SKM-1 treated with dmso at 0.1 percent for 144 hours (cell line): ENCODE data around the gene CKS1B.
"Not testable (repeated sequence)": the region's sequence is repeated elsewhere in the genome, so short reads cannot be mapped to it uniquely, and the experiment has no call there.

ENCODE experiments used
- DNase-seq: peaks from one replicate; lab custom pipeline; 2025; ENCODE audit not compliant: unreplicated experiment; lab: John Stamatoyannopoulos, UW

CKS1B gene

DNA sequence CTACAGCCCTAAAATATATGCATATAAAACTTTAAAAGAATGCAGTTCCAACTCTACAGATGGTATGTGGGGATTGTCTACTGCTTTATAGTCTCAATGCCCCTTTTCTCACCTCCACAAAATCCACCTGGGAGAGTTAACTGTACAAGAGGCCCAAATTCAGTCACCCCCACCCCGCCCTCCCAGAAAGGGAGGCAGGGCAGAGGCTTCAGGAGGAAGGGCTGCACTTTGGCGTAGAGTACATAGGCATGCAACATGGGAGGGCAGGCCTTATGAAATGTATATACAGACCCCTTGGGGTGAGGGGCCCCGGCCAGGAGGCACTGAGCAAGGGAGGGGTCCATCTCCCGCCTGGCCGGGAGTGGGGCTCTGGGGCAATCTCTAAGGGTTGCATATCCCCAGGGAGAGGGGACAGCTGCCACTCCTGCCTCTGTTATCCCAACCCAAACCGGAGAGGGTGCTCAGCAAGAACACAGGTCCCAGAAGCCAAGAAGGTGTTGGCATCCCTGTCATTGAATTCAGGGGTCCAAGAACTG, 11.6 kb upstream of the CKS1B start:
- DNase-seq, result no peak

DNA sequence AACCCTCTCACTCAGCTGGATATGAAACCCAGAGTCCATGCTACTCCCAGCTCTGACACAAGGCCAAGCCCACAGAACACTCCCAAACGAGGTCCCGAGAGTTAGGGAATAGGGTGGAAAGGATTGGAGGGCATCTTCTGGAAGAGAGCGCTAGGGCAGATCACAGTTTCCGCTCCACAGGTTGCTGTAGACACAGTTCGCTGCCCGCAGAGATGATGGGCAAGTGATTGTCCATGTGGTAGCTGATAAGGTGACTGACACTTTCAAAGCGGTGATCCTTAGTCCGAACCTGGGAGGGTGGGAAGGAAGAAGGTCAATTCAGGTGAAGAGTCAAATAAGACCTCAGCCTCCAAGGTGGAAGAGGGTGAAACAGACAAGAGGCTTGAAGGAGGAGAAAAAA, 10.8 kb upstream of the CKS1B start:
- DNase-seq, result no peak

DNA sequence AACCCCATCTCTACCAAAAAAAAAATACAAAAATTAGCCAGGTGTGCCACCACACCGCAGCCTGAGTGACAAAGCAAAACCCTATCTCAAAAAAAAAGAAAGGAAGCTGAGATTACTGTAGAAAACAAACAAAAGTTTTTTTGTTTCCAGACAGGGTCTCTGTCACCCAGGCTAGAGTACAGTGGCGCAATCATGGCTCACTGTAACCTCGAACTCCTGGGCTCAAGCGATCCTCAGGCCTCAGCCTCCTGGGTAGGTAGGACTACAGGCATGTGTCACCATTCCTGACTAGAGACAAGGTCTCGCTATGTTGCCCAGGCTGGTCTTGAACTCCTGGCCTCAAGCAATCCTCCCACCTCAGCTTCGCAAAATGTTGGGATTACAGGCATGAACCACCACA, 10.1 kb upstream of the CKS1B start:
- DNase-seq, result no peak

DNA sequence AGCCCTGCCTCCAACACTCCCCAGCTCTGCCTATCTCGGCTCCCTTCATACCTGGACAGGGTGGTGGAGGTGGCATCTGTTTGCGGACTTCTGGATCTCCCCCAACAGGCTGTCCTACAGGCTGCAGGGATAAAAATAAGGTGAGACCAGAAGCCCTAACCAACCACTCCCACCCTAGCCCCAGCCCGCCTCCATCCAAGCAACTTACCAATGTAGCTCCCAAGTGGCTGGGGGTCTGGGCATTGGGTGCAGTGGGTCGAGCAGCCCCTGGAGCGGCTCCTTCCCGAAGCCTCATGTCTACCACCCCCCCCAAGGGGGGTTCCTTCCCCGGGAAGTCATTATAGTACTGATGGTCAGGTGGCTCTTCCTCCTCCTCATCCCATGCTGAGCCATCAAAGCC, 8.4 kb upstream of the CKS1B start:
- DNase-seq, result no peak

DNA sequence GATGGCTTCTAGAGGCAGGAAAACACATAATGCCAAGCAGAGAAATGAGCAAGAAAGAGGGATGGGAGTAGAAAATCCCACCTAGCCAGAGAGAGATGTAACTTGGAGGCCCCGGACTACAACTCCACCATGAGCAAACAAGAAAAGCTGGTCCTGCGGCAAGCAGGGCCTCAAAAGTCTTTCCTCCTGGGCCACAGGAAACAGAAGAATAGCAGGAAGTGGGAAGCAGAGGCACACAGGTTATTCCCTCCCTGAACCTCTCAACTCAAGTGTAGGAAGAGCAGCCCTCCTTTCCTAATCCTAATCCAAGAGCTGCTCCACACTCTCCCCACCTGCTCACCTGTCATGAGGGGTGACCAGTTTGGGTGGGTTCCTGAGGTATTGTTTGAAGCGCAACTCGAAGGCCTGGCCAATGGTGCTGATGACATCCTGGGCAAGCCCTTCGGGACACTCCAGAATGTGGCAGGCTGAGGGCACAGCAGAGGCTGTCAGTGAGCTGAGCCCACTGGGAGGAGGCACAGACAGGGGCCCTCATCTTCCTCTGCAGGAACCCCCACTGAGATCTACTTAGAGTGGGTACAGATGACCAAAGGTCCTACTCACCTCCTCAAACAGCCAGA, 7.0 kb upstream of the CKS1B start:
- no peak for DNase-seq

DNA sequence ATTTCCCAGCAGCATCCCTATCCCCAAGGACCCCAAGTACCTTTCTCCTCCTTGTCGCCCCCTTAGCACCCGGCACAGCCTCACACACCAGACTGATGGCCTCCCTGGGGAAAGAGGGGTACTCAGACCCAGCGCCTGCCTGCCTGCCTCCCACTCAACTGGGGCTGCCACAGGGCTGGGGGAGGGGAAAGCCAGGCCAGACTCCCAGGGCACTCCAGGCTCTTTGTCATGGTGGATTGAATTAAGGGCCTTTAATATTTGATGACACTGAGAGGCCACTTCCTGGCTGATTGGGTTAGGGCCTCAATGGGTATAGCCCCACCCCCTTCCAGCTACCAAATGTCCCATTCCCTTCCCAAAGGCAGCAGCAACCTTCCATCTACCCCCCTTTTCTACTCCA, 5.8 kb upstream of the CKS1B start:
- no peak for DNase-seq

DNA sequence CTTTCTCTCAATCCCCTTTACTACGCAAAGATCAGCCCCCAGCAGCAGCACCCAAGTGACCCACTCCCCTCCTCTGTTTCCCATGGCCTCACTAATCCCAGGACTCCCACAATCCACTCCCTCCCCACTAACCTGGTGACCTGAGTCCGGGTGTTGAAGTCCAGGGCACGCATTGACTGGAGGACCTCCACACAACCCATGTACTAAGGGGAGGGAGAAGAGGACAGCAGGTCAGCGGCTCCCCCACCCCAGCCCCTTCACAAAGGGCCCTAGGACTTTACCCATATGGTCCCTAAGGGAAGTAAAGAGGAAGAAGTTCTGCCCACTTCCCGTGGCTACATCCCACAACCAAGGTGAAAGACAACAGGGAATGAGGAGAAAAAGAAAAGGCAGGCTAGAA, 5.2 kb upstream of the CKS1B start:
- DNase-seq, result no peak

DNA sequence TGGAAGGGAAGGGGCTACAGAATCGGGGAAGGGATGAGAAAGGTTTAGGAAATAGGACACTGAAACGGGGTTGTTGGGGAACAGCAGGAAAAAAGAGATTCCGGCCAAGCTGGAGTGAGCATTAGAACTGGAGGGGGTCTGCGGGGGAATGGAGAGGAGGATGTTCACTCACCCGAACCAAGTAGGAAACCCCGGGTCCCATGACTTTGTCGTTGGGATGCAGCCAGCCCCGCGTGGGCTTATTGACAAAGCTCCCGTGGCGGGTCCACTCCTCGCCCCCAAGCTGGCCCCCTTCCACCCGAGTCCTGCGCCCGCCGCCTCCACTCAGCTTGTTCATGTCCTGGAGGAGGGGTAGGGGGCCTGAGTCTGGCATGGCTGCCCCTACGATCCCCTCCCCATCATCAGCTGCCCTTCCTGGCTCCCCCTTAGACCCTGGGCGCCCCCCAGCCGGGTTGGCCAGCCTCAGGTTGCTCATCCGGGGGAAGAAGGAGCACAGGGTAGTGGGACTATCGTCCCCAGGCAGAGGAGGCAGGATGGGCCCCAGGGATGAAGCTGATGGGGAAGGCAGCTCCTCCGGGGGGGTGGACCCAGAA, 4.5 kb upstream of the CKS1B start:
- DNase-seq, result no peak

DNA sequence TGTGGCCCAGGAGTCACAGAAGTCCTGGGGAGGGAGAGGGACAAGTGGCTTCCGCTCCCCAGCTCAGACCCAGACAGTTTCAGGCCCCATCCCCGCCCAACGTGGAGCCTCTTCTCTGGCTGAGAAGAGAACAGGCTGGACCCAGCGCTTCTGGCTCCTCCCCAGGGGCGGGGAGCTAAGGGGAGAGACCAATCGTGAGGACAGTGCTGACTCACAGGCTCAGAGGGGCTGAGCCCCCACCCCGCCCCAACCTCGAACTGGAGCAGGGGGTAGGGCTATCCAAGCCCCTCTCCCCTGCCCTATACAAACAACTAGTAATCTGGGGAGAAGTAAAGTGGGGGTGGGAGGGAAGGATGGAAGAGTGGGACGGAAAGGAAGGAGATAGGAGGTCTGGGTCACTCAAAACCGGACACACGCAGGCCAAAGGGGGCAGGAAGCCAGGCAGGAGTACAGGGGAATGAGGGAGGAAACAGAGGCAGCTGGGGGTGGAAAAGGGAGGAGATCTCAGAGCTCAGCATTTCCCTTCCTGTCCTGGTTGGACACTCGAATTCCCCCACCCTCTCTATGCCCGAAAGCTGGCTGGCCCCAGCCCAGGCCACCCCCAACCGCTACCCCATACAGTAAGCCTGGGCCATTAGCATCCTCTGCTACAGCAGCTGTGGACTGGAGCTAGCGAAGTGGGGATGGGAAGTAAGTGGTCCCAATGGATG, 3.7 kb upstream of the CKS1B start, which contains the start of gene SHC1:
SHC1 (minus strand) TSS at position 117 of the 710 bp plus-strand sequence. CDS start 221 bp downstream, outside the sequence.
- DNase-seq, result no peak

DNA sequence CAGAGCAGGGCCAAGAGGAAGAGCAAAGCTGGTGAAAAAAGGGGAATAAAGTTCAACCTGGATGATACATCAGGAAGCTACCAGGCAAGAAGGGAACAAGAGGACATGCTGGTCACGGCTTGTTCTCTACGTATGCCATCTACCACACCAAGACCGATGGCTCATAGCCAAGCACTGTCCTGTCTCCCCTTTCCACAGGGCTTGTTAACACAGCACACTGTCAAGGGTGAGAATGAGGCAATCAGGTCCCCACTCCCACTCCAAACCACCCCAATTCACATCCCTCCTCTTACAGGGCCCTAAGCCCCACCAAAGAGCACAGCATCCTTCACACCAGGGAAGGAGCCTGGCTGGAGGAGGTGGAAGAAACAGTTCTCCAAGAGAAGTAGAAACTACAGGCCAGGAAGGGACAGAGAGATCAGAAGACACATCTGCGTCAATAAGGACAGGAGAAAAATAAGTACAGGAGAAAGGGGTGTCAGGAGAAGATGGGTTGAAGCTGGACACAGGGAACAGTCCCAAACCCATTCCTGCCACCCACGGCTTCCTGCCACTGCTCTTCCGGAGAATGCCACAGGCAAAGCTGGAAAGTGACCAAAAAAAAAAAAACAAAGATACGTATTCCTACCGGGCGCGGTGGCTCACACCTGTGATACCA, 3.0 kb upstream of the CKS1B start:
- DNase-seq, result no peak

DNA sequence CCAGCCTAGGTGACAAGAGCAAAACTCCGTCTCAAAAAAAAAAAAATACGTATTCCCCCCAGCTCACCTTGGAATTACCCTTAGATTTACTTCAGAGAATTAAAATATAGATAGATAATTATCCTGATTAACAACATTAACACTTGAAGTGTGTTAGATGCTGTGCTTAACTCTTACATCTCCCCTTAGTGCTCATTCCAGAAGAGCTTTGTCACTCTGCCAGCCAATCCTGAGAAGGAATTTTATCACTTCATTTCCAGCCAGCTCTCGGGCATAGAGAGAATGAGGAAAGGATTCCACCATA, 2.3 kb upstream of the CKS1B start:
- DNase-seq, result no peak

DNA sequence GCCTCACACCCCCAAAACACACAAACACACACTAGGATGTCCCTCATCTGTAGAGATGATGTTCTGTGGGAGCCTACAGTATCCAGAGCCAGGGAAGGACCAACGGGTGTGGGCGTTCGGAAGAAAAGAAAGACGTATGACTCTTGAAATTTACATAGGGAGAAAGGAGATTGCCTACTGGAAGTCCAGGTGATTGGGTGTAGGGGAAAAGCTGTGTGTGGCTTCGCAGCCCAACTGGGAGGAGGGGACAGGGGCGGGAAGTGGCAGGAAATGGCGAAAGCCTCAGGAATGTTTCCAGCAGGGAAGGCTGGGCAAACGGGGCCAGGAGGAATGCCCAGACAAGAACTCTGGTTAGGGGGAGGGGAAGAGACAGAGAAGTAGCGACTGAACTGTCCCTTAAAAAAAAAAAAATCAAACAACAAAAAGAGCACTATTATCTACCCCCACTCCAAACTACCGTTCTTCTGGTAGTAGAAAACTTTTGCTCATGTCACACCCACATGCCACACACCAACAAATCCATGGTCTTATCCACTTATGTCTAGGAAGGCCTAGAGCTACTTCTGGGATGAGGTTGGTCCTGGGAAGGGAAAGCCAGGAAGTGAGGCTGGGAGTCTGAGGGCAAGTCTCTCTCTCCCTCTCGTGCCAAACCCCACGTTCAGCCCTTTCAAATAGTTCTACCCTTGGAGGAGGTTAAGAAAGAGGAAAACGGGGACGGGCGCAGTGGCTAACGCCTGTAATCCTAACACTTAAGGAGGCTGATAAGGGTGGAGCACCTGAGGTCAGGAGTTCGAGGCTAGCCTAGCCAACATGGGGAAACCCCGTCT, 1.8 kb upstream of the CKS1B start:
- DNase-seq, result no peak

DNA sequence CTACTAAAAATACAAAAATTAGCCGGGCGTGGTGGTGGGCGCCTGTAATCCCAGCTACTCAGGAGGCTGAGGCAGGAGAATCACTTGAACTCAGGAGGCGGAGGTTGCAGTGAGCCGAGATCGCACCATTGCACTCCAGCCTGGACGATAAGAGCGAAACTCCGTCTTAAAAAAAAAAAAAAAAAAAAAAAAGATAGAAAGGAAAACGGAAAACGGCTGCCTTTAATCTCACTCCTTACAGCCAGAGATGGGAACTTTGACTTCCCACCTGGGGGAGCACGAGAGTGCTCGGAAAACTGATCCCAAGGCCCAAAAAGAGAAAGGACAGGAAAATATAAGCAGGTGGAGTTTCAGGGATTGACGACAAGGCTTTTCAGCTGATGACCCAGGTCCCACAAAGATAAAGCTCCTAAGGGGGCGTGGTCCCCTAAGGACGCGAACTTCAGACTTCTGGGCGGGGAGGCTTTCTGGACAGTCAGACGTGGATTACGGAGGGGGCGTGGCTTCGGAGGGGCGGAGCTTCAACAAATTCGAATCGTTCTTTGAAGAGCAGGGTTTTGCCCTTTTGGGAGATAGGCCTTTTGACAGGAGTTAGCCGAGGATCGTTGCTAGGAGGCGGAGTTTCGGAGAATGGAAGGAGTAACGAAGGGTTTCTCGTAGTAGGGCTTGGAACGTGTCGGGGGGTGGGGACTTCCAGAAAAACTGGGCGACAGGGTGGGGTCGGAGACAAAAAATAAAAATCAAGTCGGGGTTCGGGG, 958 bp upstream of the CKS1B start:
- DNase-seq, result peak; percentile 98

DNA sequence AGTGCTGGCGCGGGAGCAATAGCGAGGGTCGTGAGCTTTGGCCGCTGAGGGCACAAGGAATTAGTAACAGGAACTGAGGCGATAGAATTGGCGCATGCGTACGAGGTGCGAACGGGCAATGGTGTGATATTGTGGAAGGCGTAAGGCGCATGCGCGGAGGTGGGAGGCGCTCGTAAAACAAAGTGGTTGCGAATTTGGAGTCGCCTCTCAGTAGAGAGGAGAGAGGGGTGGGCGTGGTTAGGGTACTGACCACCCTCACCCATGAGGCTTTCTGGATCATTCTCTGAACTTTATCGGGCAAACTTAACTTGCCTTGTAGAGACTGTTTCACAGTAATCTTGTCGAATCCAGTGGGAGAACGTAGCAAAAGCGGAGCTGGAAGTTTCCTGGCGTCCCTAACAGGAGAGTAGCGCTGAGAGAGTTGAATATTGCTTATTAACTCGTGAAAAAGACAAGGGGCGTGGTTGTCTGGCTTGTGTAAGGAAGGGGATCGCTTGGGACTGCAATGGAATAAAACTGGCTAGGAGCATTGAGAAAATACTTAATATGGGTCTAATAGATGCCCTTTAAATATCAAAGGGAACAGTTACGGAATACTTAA, 427 bp downstream of the CKS1B start:
- DNase-seq, result peak; percentile 99

DNA sequence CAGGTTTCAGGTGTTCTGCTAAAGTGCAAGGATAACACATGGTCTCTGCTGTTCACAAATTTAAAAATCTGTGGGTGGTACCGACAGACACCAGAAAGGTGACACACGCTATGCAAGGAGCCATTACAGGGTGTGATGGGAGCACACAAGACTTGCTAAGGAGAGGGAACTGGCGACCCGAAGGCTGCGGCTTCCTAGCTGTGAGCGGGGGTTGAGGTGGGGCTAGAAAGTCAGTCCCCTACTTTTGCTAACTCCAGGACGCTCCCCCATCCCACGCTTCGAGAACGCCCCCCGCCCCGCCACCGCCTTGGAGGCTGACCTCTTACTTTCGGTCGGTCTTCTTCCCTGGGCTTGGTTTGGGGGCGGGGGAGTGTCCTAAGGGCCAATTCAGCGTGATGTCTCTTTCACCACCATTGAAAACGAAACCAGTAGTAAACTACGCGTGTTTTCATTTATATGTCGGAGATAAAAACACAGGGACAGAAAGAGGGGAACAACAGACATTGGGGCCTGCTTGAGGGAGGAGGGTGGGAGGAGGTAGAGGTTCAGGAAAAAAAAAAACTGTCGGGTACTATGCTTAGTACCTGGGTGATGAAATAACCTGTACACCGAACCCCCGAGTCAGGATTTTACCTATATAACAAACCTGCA, 1.1 kb downstream of the CKS1B start:
- DNase-seq, result peak; percentile 48

DNA sequence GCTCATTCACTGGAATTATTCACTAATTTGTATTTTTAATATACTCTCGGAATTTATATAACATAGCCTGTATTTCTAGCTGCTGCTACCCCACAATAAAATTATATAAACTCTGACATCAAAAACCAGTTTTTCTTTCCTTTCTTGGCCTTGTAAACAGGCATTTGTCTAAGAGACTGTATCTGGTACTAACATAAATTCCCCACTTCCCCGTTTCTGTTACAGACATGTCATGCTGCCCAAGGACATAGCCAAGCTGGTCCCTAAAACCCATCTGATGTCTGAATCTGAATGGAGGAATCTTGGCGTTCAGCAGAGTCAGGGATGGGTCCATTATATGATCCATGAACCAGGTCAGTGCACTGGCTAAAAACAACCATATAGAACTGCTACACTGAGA, 3.3 kb downstream of the CKS1B start:
- DNase-seq, result not testable (repeated sequence)

DNA sequence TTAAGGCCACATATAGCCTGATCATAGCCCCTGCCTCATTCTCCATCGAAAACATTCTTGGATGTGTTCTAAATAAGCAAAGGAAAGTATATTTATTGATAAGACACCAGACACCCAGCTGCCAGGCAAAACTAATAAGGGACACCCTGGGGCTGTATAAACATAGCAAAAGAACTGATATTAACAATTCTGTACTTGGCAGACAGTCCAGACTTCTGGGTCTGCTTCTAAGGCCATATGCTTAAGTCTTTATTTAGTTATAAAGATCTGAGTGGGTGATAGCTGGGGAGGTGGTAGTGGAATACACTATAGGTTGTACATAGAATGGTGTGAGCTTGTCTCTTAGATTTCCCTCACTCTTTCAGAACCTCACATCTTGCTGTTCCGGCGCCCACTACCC, 3.9 kb downstream of the CKS1B start:
- no peak for DNase-seq

DNA sequence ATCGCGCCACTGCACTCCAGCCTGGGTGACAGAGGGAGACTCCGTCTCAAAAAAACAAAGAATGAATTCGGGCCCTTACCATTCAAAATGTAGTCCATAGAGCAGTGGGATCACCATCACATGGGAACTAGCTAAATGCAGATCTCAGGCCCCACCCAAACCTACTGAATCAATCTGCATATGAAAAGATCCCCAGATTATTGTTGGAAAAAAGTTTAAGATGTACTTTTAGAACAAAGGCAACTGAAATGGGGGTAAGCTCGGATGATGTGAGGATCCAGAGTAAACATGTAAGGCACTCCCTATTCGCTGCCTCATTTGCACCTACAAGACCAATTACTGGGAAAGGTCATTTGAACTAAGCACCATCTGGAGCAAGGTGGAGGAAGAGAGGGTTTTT, 7.9 kb downstream of the CKS1B start:
- DNase-seq, result no peak

DNA sequence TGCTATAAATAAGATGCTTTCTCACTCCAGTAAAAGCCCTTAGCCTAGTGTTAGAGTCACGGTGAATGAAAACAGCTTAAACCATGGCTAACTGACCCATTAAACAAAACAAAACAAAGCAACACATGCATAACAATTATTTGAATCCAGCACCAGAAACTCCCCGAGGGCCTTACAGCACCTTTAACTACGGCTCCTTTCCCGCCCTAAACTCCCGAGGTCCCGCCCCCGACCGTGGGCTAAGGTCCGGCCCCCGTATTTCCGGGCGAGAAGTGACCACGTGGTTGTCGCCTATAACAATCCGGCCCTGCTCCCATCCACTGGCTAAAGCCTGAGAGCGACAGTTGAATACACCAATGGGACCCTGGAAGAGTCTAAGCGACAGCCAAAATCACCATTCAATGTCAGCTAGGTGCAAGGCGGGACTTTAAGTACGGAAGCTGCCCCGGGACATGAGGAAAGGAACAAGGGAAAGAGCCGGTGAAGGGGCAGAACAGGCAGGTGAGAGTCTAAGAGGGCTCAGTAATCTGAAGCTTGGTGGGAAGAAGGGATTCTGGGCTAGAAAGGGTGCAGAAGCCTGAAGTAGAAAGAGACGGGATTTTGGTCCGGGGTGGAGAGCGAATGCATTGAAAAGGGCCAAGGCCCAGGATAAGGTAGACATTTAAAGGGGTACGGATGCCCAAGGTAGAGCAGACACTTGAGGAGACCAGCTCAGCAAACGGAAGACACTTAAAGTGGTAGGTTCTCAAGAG, 8.6 kb downstream of the CKS1B start, which contains the start of gene FLAD1:
FLAD1 (plus strand) TSS at position 448 of the 752 bp plus-strand sequence. CDS start 351 bp downstream, outside the sequence.
- DNase-seq, result peak; percentile 100
